Non-pigmented ciliary epithelial cell (primary cell): ENCODE results near the gene SMS.

Source experiments
- DNase-seq: peaks from one replicate; pipeline ENCODE4 v3.0.0-alpha.2; 2010; ENCODE audit warnings: low read depth

SMS gene

GRCh38 chrX:22040184-22040583, 99.7 kb downstream of the SMS start:
- DNase-seq = no peak

- no peak for DNase-seq
Measured at GRCh38 chrX:22041907-22042530, 101.5 kb downstream of the SMS start.

GRCh38 chrX:22043872-22044271, 103.4 kb downstream of the SMS start:
- no peak for DNase-seq
